ENCODE data around the gene UBAC2. TPM values are rescaled to one million over a fixed set of nuclear protein-coding genes. Genes with fewer than 3 reads are reported as not detected.

Gene UBAC2
- total and polyA plus RNA-seq, 2 of the 4 experiments (the other 2 are of a cell fraction), result 20.8 to 36.3 TPM

GRCh38 chr13:99289674-99290337 lies 89.2 kb downstream of the UBAC2 start:
- Histone ChIP-seq H4K20me1 (ENCODE audit: insufficient read depth, low read length) (no peaks in the 10 kb centered on the region), H4K8ac (ENCODE audit: low read depth in 2 of 2, low read length in 2 of 2) (no peak overlapping the region), H3K27me3 (ENCODE audit: control insufficient read depth, insufficient read depth, low read length) (no peaks in the 10 kb centered on the region), H3K14ac (replicated peaks; ENCODE audit: low read depth, low read length) (no peak overlapping the region), H3K79me1 (ENCODE audit: low read depth in 1 of 2, low read length in 2 of 2) (peaks cover 15 to 19% of the 10 kb centered on the region in 2 experiments; a peak in 3 of 4 replicates), H3K9me1 (ENCODE audit: insufficient read depth, low read length) (peaks cover 4% of the 10 kb centered on the region; the same call in 1 of the 2 replicates), H2BK120ac (ENCODE audit: low read depth, low read length) (no peak overlapping the region), H4K91ac (ENCODE audit: insufficient read depth, low read depth, low read length) (no peak overlapping the region), H2AK9ac (replicated peaks; ENCODE audit: low read depth, low read length, poor library complexity) (no peak overlapping the region), H2AFZ (replicated peaks; ENCODE audit: low read length, poor library complexity) (no peak overlapping the region), H3K23ac (ENCODE audit: low read depth, low read length) (no peak overlapping the region), H3K4ac (ENCODE audit: low read depth, low read length) (no peak overlapping the region), H3K4me3 (ENCODE audit: insufficient read depth, low read depth, low read length) (no peak overlapping the region), H3K56ac (ENCODE audit: extremely low read depth, insufficient read depth, low read length) (no peak overlapping the region), H2BK5ac (ENCODE audit: low read depth, low read length, poor library complexity, severe bottlenecking) (no peak overlapping the region), H3K4me1 (ENCODE audit: control insufficient read depth, insufficient read depth, low read length) (peaks cover 3% of the 10 kb centered on the region; the same call in 1 of the 2 replicates), H3K9me3 (ENCODE audit: control insufficient read depth, insufficient read depth, low read length) (no peaks in the 10 kb centered on the region), H3K18ac (ENCODE audit: low read depth, low read length) (no peak overlapping the region), H3K36me3 (ENCODE audit: control insufficient read depth, insufficient read depth, low read length) (no peaks in the 10 kb centered on the region; the same call in 1 of the 2 replicates), H3K9ac (ENCODE audit: low read depth, low read length) (no peak overlapping the region), H2AK5ac (ENCODE audit: low read depth, low read length) (no peak overlapping the region), H3K4me2 (ENCODE audit: low read depth, low read length) (no peak overlapping the region), H2BK20ac (ENCODE audit: low read depth, low read length) (no peak overlapping the region), H4K5ac (ENCODE audit: low read depth, low read length) (no peak overlapping the region), H2BK15ac (ENCODE audit: low read depth, low read length) (no peak overlapping the region), H3K27ac (ENCODE audit: insufficient read depth, low read length) (no peak overlapping the region)
- no TSS peak for BruUV-seq (replicated peaks)
- intact Hi-C loops (cut with micrococcal nuclease) (no loop called here), in situ Hi-C loops (cut with MboI; ENCODE audit: low sequenced_read_pairs) (no loop called here), dilution Hi-C loops (cut with HindIII; ENCODE audit: low sequenced_read_pairs, unreplicated experiment) (no loop called here)
- DNase-seq, result no peak
- ChIA-PET CTCF (no interaction called here), POLR2A (ENCODE audit: unreplicated experiment) (no interaction called here)
- WGBS, 2 experiments (ENCODE audit: extremely low coverage in 2 of 2, insufficient read length in 1 of 2), result 62% methylated on average over 2 of the region's 7 CpGs; no CpG with 5 or more reads in 1 of the 2 experiments
- TF ChIP-seq CEBPB (IDR thresholded peaks at IDR 0.05; ENCODE audit: low read depth, low read length) (no peak), BHLHE40 (IDR thresholded peaks at IDR 0.05; ENCODE audit: low read depth, low read length) (no peak)
- ATAC-seq (ENCODE audit: low read depth), result no peak

Data from IMR-90 (cell line).